NCI-H345 treated with DMSO at 0.1 percent for 48 hours (cell line): ENCODE measurements around the gene ECE1.

Experiments used
- DNase-seq: peaks from one replicate; lab custom pipeline; 2025; ENCODE audit not compliant: unreplicated experiment; lab: John Stamatoyannopoulos, UW

Gene ECE1

DNA sequence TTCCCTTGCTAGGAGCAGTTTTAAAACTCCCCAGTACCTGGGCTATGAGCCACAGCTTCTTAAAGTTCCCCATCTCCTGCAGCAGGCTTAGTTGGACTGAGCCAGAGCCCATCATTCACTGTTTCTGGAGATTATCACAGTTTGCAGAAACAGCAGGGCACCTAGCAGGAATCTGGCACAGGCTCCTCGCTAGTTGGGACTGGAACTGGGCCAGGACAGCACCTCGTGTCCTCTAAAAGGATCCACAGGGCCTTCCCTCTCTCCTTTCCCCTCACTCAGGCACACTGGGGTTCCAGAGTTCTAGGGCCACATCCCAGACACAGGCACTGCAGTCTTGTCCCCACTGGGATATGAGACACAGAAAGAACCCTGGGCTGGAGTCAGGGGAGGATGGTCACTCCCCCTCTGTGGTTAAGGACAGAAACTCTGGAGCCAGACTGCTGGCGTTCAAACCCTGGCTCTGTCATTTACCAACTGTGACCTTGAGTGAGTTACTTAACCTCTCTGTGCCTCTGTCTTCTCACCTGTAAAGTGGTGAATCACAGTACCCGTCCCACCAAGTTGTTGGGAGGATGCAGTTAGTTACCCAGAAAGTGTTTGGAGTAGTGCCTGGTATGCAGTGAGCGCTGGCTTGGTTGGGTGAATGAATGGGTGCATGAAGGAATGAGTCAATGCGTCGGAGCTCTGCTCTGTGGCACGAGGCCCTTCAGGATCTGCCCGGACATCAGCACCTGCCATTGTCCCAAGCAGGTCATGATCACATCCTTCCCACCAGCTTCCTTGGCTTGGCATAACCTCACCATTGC lies 18.8 kb upstream of the ECE1 start:
- DNase-seq = no peak

- no peak for DNase-seq
Observed at GRCh38 chr1:21308330-21308729, 18.1 kb upstream of the ECE1 start.

GRCh38 chr1:21307663-21308305 lies 17.5 kb upstream of the ECE1 start:
- DNase-seq = no peak

GRCh38 chr1:21307210-21307609 lies 16.9 kb upstream of the ECE1 start:
- DNase-seq = no peak

GRCh38 chr1:21305900-21306189 lies 15.6 kb upstream of the ECE1 start:
- no peak for DNase-seq

DNA sequence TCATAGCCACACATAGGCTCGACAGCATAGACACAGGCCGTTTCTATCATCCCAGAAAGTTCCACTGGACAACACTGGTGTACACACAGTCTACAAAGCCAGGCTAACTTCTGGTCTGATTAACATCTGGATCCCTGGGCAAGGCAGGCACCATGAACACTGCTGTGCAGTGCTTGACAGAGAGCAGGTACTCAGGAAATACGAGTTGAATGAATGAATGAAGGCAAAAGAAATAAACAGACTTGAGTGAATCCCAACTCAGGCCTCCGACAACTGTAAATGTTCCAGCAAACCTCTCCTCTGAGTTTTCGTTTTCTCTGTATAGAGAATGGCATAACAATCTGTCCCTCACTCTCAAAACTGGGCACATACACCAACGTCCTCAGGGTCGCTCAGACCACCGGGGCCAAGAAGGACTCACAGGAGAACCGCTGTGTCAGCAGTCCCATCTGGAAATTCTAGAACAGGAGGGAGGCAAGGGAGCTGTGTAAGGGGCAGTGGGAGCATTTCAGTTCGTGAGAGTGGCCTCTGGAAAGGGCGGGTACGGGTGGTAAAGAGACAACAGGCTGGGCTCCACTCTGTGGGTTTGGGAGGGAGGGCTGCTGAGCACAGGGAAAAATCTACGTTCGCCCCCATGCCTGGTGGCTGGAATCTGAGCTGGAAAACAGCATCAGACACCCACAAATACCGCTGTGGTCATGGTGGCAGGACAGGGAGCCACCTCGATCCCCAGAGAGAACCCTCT lies 15.1 kb upstream of the ECE1 start:
- DNase-seq = no peak

DNA sequence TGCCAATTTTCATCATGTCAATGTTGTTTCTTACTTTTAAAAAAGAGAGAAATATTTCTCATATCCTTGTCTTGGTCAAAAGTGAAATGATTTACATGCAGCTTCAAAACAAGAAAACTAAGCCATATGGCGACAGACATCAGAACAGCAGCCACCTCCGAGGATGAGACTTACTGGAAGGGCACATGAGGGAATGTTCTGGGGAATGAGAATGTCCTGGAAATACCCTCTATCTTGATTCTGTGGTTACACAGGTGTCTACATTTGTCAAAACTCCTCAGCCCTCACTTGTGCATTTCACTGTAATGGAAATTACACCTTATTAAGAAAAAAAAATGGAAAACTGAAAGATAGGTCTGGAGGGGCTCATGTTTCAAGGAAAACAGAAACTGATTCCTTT lies 14.2 kb upstream of the ECE1 start:
- DNase-seq = no peak

GRCh38 chr1:21302747-21303715 lies 12.8 kb upstream of the ECE1 start:
- no peak for DNase-seq

- no peak for DNase-seq
Observed at GRCh38 chr1:21301794-21302440, 11.7 kb upstream of the ECE1 start.

DNA sequence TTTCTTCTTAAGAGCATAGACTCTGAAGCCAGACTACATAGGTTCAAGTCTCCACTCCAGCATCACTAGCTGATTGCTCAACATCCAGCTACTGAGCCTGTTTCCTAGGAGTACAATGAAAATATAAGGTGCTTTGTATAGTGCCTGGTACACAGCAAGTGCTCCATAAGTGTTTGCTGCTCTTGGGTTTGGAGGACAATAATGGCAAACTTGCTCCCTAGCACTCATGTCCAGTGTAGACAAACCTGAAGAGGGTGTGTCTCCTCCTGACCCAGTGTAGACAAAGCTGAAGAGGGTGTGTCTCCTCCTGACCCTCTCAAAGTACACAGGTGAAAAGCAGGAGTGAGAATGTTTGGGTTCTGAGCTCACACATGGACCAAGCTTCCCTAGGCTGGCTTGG lies 10.5 kb upstream of the ECE1 start:
- DNase-seq = no peak

- no peak for DNase-seq
Observed at GRCh38 chr1:21299780-21300395, 9.6 kb upstream of the ECE1 start.

- DNase-seq = no peak
Observed at GRCh38 chr1:21298981-21299391, 8.7 kb upstream of the ECE1 start.

GRCh38 chr1:21297975-21298374 lies 7.7 kb upstream of the ECE1 start:
- DNase-seq = no peak

GRCh38 chr1:21296509-21297354 lies 6.5 kb upstream of the ECE1 start:
- no peak for DNase-seq

GRCh38 chr1:21295545-21295944 lies 5.3 kb upstream of the ECE1 start:
- no peak for DNase-seq

- DNase-seq = no peak
Observed at GRCh38 chr1:21295002-21295401, 4.7 kb upstream of the ECE1 start.

- DNase-seq = no peak
Observed at GRCh38 chr1:21294266-21294989, 4.2 kb upstream of the ECE1 start.

DNA sequence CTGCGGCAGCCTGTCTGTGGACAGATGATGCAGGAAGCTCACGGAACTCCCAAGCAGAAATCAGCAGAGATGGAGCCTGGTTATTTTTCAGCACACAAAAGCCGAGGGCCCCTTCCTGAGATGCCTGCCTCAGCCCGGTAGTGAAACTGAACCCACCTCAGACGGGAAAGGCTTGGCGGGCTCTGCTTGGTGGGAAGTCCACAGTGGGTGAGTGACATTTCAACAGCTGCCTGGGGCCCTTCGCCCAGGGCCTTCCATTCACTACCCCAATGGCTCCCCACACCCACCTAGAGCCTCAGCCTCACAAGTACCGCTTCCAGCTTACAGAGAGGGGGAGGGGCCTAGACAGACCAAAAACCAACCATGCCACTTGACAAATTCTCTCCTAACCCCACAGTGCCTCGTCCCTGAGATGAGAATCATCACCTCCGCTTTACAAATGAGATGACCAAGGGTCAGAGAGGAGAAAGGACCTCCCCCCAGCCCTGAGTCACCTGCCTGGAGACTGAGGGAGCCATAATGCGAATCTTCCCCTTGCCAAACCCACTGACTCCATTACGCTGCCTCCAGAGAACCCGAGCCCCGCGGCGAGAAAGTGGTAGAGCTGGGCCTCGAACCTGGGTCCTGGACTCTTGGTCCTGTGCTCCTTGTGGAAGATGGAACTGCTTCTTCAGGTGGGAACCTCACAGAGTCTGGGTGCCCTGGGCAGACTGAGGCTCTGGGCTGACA lies 3.4 kb upstream of the ECE1 start:
- no peak for DNase-seq
